ENCODE data around the gene SCN2A.
"Not testable (repeated sequence)": the region's sequence is repeated elsewhere in the genome, so short reads cannot be mapped to it uniquely, and the experiment has no call there.

The SCN2A gene

DNA sequence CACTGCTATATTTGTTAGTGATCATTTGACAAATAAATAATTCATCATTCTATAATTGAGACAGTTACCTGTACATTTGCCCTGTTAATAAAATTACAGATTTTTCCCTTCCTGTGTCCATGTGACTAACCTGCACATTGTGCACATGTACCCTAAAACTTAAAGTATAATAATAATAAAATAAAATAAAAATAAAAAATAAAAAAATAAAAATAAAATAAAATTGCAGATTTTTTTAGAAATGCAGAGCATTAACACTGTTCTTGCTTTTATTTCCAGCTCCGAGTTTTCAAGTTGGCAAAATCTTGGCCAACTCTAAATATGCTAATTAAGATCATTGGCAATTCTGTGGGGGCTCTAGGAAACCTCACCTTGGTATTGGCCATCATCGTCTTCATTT is 105.1 kb downstream of the SCN2A start:
- H3K27me3 ChIP-seq (ENCODE audit: low read depth, low read length); H3K4me1 ChIP-seq (ENCODE audit: control insufficient read depth in 1 of 2, insufficient read depth in 2 of 2, low read length in 2 of 2); H3K27ac ChIP-seq (ENCODE audit: low read length); H3K36me3 ChIP-seq (ENCODE audit: control insufficient read depth in 1 of 2, insufficient read depth in 2 of 2, low read length in 2 of 2); H3K4me3 ChIP-seq (ENCODE audit: low read depth in 1 of 2, low read length in 2 of 2); H3K9me3 ChIP-seq (ENCODE audit: control insufficient read depth in 1 of 2, low read length in 2 of 2): not testable (repeated sequence)

DNA sequence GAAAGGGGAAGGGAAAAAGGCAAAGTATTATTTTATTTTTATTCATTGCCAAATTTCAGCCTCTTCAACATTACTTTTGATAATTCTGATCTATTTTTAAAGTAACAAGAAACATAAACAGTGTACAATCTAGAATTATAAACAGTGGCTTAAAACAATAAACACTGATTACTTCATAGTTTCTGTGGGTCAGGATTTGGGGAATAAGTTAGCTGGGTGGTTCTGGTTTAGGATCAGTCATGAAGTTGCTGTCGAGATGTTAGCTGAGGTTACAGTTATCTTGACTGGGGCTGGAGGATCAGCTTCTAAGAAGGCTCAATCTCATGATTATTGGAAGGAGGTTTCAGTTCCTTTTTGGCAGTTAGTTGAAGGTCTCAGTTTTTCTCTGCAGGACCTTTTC is 109.2 kb downstream of the SCN2A start:
- H3K27ac ChIP-seq (ENCODE audit: low read length), result no peak overlapping the region
- H3K36me3 ChIP-seq (ENCODE audit: control insufficient read depth in 1 of 2, insufficient read depth in 2 of 2, low read length in 2 of 2), result no peaks in the 10 kb centered on the region
- H3K9me3 ChIP-seq (ENCODE audit: control insufficient read depth in 1 of 2, low read length in 2 of 2), result no peaks in the 10 kb centered on the region
- H3K27me3 ChIP-seq (ENCODE audit: low read depth, low read length), result no peaks in the 10 kb centered on the region
- H3K4me1 ChIP-seq (ENCODE audit: control insufficient read depth in 1 of 2, insufficient read depth in 2 of 2, low read length in 2 of 2), result no peaks in the 10 kb centered on the region
- H3K4me3 ChIP-seq (ENCODE audit: low read depth in 1 of 2, low read length in 2 of 2), result no peak overlapping the region

DNA sequence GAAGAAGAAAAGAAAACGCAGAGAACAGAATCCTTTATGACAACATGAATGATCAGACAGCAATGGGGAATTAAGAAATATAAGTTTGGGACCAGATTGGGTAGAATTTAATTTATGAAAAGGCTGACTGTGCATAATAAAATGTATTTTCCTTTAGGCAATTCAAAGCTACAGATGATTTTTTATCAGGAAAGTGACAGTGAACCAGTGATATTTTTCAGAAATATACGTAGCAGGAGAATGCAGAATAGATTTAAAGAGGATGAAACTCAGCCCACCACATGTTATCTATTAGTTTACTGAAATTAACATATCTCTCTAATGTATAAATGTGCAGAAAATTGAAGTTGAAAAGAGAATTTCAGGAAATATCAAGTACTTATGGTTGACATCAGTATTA is 110.0 kb downstream of the SCN2A start:
- Histone ChIP-seq H3K36me3 (ENCODE audit: control insufficient read depth in 1 of 2, insufficient read depth in 2 of 2, low read length in 2 of 2) (no peaks in the 10 kb centered on the region), H3K9me3 (ENCODE audit: control insufficient read depth in 1 of 2, low read length in 2 of 2) (no peaks in the 10 kb centered on the region), H3K27me3 (ENCODE audit: low read depth, low read length) (no peaks in the 10 kb centered on the region), H3K4me3 (ENCODE audit: low read depth in 1 of 2, low read length in 2 of 2) (no peak overlapping the region), H3K4me1 (ENCODE audit: control insufficient read depth in 1 of 2, insufficient read depth in 2 of 2, low read length in 2 of 2) (no peaks in the 10 kb centered on the region), H3K27ac (ENCODE audit: low read length) (no peak overlapping the region)

DNA sequence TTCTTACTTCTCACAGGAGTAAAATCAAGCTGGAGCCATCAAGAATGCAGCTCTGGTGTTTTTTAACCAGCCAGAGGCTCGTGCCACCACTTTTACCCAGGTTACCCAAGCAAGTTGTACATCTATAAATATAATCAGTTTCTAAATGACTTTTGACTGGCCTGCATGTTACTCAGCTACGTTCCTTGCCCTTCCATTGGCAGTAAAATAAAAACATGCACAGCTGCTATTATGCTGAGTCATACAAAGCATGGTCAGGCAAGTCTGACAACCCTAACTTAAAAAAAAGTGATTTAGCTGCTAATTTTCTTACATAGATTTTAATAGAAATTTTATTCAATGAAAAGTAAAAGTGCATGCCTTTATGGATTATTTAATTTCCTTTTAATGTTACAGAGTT is 118.5 kb downstream of the SCN2A start:
- H3K4me1 ChIP-seq (ENCODE audit: control insufficient read depth in 1 of 2, insufficient read depth in 2 of 2, low read length in 2 of 2), result no peaks in the 10 kb centered on the region
- no peaks in the 10 kb centered on the region for H3K9me3 ChIP-seq (ENCODE audit: control insufficient read depth in 1 of 2, low read length in 2 of 2)
- no peak overlapping the region for H3K27ac ChIP-seq (ENCODE audit: low read length)
- no peak overlapping the region for H3K4me3 ChIP-seq (ENCODE audit: low read depth in 1 of 2, low read length in 2 of 2)
- no peaks in the 10 kb centered on the region for H3K36me3 ChIP-seq (ENCODE audit: control insufficient read depth in 1 of 2, insufficient read depth in 2 of 2, low read length in 2 of 2)
- H3K27me3 ChIP-seq (ENCODE audit: low read depth, low read length), result no peaks in the 10 kb centered on the region

DNA sequence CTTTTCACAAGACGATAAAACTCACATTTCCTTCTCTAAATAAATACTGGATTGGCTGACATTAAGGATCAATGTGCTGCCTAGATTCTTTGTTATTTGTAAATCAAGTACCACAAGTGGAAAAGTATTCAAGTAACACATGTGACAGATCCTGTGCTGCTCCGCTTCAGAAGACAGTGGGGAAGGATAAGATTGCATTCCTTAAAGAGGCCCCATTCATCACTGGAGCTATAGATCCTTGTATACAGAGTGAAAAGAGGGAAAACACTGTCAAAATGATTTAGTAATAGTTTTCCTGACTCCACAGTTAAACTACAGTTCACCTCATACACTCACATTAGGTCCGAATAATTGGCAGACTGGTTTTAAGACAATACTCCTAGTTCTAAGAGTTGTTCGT is 122.3 kb downstream of the SCN2A start:
- Histone ChIP-seq H3K4me3 (ENCODE audit: low read depth in 1 of 2, low read length in 2 of 2) (no peak overlapping the region), H3K4me1 (ENCODE audit: control insufficient read depth in 1 of 2, insufficient read depth in 2 of 2, low read length in 2 of 2) (no peaks in the 10 kb centered on the region), H3K9me3 (ENCODE audit: control insufficient read depth in 1 of 2, low read length in 2 of 2) (no peaks in the 10 kb centered on the region), H3K36me3 (ENCODE audit: control insufficient read depth in 1 of 2, insufficient read depth in 2 of 2, low read length in 2 of 2) (no peaks in the 10 kb centered on the region), H3K27me3 (ENCODE audit: low read depth, low read length) (no peaks in the 10 kb centered on the region), H3K27ac (ENCODE audit: low read length) (no peak overlapping the region)

DNA sequence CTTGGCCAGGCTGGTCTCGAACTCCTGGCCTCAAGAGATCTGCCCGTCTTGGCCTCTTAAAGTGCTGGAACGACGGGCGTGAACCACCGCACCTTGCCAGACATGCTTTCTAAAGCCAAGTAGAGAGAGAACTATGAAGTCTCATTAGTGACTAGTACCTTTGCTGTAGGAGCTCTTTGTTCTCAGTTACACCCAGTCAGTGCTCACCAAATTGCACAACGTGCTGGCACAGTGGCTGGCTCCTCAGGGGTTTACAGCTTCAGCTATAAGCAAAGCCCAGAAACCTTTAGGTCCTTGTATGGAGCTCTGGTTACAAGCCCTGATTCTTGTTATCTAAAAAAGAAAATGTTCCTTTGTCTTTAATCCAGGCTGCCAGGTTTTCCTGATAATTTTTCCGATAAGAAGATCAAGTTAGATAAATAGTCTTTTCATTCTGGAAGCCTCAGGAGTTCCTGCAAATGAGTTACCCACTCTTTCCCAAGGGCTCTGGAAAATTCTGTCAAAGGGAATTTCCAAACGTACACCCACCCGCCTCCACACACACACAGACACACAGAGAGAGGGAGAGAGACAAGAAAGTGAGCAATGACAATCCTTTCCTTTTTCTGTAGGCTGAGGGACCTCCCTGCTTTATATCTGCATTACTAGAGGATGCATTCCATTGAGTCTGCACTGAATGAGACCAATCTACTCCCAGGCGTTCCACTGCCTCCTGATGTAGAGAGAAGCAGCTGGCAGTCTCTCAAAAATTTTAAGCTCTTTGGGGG is 130.1 kb downstream of the SCN2A start:
- H3K36me3 ChIP-seq (ENCODE audit: control insufficient read depth in 1 of 2, insufficient read depth in 2 of 2, low read length in 2 of 2), result no peaks in the 10 kb centered on the region
- no peak overlapping the region for H3K4me3 ChIP-seq (ENCODE audit: low read depth in 1 of 2, low read length in 2 of 2)
- no peaks in the 10 kb centered on the region for H3K9me3 ChIP-seq (ENCODE audit: control insufficient read depth in 1 of 2, low read length in 2 of 2)
- H3K4me1 ChIP-seq (ENCODE audit: control insufficient read depth in 1 of 2, insufficient read depth in 2 of 2, low read length in 2 of 2), result no peaks in the 10 kb centered on the region
- no peaks in the 10 kb centered on the region for H3K27me3 ChIP-seq (ENCODE audit: low read depth, low read length)
- no peak overlapping the region for H3K27ac ChIP-seq (ENCODE audit: low read length)

DNA sequence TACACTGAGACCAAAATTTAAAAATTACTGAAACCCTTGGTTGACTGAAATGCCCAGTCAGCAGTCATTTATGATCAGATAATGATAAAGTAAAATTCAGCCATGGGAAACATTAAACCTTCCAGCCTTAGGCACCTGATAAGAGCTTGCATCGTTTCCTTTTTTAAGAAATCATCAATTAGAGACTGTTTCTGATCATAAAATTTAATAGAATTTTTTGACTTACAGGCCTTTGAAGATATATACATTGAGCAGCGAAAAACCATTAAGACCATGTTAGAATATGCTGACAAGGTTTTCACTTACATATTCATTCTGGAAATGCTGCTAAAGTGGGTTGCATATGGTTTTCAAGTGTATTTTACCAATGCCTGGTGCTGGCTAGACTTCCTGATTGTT is 130.7 kb downstream of the SCN2A start:
- Histone ChIP-seq H3K27me3 (ENCODE audit: low read depth, low read length) (no peaks in the 10 kb centered on the region), H3K36me3 (ENCODE audit: control insufficient read depth in 1 of 2, insufficient read depth in 2 of 2, low read length in 2 of 2) (no peaks in the 10 kb centered on the region), H3K9me3 (ENCODE audit: control insufficient read depth in 1 of 2, low read length in 2 of 2) (no peaks in the 10 kb centered on the region), H3K27ac (ENCODE audit: low read length) (no peak overlapping the region), H3K4me1 (ENCODE audit: control insufficient read depth in 1 of 2, insufficient read depth in 2 of 2, low read length in 2 of 2) (no peaks in the 10 kb centered on the region), H3K4me3 (ENCODE audit: low read depth in 1 of 2, low read length in 2 of 2) (no peak overlapping the region)

DNA sequence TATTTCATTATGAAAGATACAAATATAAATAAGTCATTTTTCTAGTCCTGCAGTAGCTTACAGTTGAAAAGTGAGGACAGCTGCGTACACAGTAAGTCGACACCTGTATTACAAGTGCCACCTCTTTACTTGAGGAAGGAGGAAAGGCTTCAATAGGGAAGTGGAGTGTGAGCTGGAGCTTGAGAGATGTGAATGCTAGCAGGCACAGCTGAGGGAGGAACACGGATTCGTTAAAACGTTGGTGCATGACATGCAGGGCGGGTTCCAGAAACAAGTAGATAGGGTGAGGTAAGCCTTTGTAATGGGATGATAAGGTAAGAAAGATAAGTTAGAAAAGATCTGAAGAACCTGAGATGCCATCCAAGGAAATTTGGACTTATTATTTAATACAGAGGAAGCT is 132.1 kb downstream of the SCN2A start:
- no peaks in the 10 kb centered on the region for H3K27me3 ChIP-seq (ENCODE audit: low read depth, low read length)
- no peaks in the 10 kb centered on the region for H3K9me3 ChIP-seq (ENCODE audit: control insufficient read depth in 1 of 2, low read length in 2 of 2)
- H3K27ac ChIP-seq (ENCODE audit: low read length), result no peak overlapping the region
- no peaks in the 10 kb centered on the region for H3K4me1 ChIP-seq (ENCODE audit: control insufficient read depth in 1 of 2, insufficient read depth in 2 of 2, low read length in 2 of 2)
- H3K36me3 ChIP-seq (ENCODE audit: control insufficient read depth in 1 of 2, insufficient read depth in 2 of 2, low read length in 2 of 2), result no peaks in the 10 kb centered on the region
- no peak overlapping the region for H3K4me3 ChIP-seq (ENCODE audit: low read depth in 1 of 2, low read length in 2 of 2)

DNA sequence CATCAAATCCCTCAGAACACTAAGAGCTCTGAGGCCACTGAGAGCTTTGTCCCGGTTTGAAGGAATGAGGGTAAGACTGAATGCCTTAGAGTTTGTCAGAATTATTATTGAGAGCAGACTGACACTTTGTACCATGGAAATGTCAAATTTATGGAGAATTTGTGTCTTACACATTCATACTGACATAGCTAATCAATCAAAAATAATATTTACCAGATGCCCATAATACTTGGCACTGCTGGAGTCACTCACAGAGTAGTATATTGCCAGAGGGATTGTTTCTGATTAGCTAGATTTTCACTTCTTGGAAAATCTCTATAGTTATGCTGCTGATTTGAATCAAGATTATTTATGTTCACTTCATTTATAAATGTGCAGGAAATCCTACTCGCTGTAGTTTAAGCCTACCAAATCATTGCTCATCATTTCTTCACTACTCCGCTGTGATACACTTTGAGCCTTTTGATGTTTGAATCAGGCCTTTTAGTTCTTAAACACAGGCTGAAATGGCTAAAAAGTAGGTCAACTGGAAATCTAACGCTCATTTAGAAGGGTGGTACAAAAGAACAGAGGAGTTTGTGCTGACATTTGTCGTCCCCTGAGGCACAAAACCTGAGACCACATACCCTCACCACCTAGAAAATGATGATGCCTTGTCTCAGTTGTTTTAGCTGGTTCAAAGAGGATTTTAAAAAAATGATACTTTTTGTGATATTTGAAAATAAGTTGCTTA is 134.2 kb downstream of the SCN2A start:
- H3K4me1 ChIP-seq (ENCODE audit: control insufficient read depth in 1 of 2, insufficient read depth in 2 of 2, low read length in 2 of 2), result no peaks in the 10 kb centered on the region
- no peak overlapping the region for H3K4me3 ChIP-seq (ENCODE audit: low read depth in 1 of 2, low read length in 2 of 2)
- H3K9me3 ChIP-seq (ENCODE audit: control insufficient read depth in 1 of 2, low read length in 2 of 2), result no peaks in the 10 kb centered on the region
- no peaks in the 10 kb centered on the region for H3K27me3 ChIP-seq (ENCODE audit: low read depth, low read length)
- no peaks in the 10 kb centered on the region for H3K36me3 ChIP-seq (ENCODE audit: control insufficient read depth in 1 of 2, insufficient read depth in 2 of 2, low read length in 2 of 2)
- H3K27ac ChIP-seq (ENCODE audit: low read length), result no peak overlapping the region

DNA sequence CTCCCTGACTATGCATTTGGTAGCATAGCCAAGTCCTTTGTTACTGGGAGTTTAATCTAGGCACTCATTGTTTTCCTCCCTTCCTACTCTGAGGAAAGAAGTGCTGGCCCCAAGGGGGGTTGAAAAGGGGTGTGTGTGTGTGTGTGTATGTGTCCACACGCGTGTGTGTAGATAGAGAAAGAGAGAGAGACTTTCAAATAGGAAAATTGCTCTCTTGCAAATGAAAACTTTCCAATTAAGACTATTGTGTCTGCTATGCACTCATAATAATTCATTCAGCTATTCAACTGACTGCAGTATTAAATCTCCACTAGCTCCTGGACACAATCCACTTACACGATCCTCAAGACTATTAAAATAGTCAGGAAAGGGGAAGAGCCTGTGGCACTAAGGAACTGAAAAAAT is 137.4 kb downstream of the SCN2A start:
- no peaks in the 10 kb centered on the region for H3K4me1 ChIP-seq (ENCODE audit: control insufficient read depth in 1 of 2, insufficient read depth in 2 of 2, low read length in 2 of 2)
- H3K27ac ChIP-seq (ENCODE audit: low read length), result no peak overlapping the region
- no peaks in the 10 kb centered on the region for H3K27me3 ChIP-seq (ENCODE audit: low read depth, low read length)
- no peak overlapping the region for H3K4me3 ChIP-seq (ENCODE audit: low read depth in 1 of 2, low read length in 2 of 2)
- no peaks in the 10 kb centered on the region for H3K9me3 ChIP-seq (ENCODE audit: control insufficient read depth in 1 of 2, low read length in 2 of 2)
- H3K36me3 ChIP-seq (ENCODE audit: control insufficient read depth in 1 of 2, insufficient read depth in 2 of 2, low read length in 2 of 2), result no peaks in the 10 kb centered on the region

DNA sequence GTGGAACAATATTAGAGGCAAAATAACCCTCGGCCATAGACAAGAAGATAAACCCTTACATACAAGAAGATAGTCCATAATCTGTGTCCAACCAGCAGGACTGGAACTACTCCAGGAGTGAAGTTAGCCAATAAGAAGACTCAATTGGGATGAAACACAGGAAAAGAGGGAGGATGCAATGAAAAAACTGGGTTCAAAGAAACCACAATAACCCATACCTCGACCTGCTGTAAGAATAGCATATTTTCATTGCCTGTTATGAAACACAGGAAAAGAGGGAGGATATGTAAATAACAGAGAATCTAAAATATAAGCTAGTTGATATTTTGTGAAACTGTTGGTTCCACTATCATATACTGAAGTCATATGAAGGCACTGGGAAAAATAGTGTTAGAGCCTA is 143.1 kb downstream of the SCN2A start:
- H3K36me3 ChIP-seq (ENCODE audit: control insufficient read depth in 1 of 2, insufficient read depth in 2 of 2, low read length in 2 of 2), result no peaks in the 10 kb centered on the region
- H3K27ac ChIP-seq (ENCODE audit: low read length), result no peak overlapping the region
- H3K27me3 ChIP-seq (ENCODE audit: low read depth, low read length), result no peaks in the 10 kb centered on the region
- no peaks in the 10 kb centered on the region for H3K4me1 ChIP-seq (ENCODE audit: control insufficient read depth in 1 of 2, insufficient read depth in 2 of 2, low read length in 2 of 2)
- H3K9me3 ChIP-seq (ENCODE audit: control insufficient read depth in 1 of 2, low read length in 2 of 2), result no peaks in the 10 kb centered on the region
- H3K4me3 ChIP-seq (ENCODE audit: low read depth in 1 of 2, low read length in 2 of 2), result no peak overlapping the region

DNA sequence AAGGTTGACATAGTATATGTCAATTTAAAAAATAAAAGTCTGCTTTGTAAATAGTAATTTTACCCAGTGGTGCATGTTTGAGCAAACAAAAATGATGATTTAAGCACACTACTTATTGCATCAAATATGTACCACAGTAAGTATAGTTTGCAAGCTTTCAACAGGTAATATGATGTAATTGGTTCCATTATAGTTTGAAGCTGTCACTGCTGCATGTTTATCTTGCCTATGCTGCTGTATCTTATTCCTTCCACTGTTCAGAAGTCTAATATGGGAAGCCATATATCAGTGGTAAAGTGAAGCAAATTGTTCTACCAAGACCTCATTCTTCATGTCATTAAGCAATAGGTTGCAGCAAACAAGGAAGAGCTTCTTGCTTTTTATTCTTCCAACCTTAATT is 151.7 kb downstream of the SCN2A start:
- Histone ChIP-seq H3K4me1 (ENCODE audit: control insufficient read depth in 1 of 2, insufficient read depth in 2 of 2, low read length in 2 of 2) (peaks cover 0 to 3% of the 10 kb centered on the region in 2 donors), H3K9me3 (ENCODE audit: control insufficient read depth in 1 of 2, low read length in 2 of 2) (no peaks in the 10 kb centered on the region), H3K27ac (ENCODE audit: low read length) (no peak overlapping the region), H3K36me3 (ENCODE audit: control insufficient read depth in 1 of 2, insufficient read depth in 2 of 2, low read length in 2 of 2) (no peaks in the 10 kb centered on the region), H3K4me3 (ENCODE audit: low read depth in 1 of 2, low read length in 2 of 2) (no peak overlapping the region), H3K27me3 (ENCODE audit: low read depth, low read length) (no peaks in the 10 kb centered on the region)

Data from muscle layer of duodenum (tissue), 2 donors.